ENCODE data around the gene LRSAM1. TPM values are rescaled to one million over a fixed set of nuclear protein-coding genes. Genes with fewer than 3 reads are reported as not detected.

Gene LRSAM1
- total and polyA plus RNA-seq, 9 of the 15 experiments (the other 6 are each of a cell fraction or from before 2014, with no cell fraction given): 0.07 to 16.2 (median 4.7) TPM

- TF ChIP-seq HMGXB4 (CRISPR knock-in tag; IDR thresholded peaks at IDR 0.05) (no peak), ZBTB11 (CRISPR knock-in tag; IDR thresholded peaks at IDR 0.05) (peak in 1 of 3 experiments; percentile 43; a peak in 1 of 6 replicates), USF2 (CRISPR knock-in tag; IDR thresholded peaks at IDR 0.05) (no peak), TCF15 (CRISPR knock-in tag; IDR thresholded peaks at IDR 0.05) (no peak), OTX1 (CRISPR knock-in tag; IDR thresholded peaks at IDR 0.05) (no peak), ZNF395 (CRISPR knock-in tag; IDR thresholded peaks at IDR 0.05) (no peak), PKNOX1 (IDR thresholded peaks at IDR 0.05) (no peak), HIVEP1 (CRISPR knock-in tag; IDR thresholded peaks at IDR 0.05) (no peak), GTF2E2 (tag; IDR thresholded peaks at IDR 0.05) (0 out of 2 replicates have a peak, but pooled peaks have one; percentile 41), VEZF1 (CRISPR knock-in tag; IDR thresholded peaks at IDR 0.05) (peak; percentile 64; the same call in 1 of the 2 replicates)
Observed at GRCh38 chr9:127545196-127546124, 94.2 kb downstream of the LRSAM1 start (continued).

Data from K562 (cell line).